Progenitor cell of endocrine pancreas (in vitro differentiated cells): ENCODE data around the gene ODF2L. TPM values are rescaled to one million over a fixed set of nuclear protein-coding genes. Genes with fewer than 3 reads are reported as not detected.
"Not testable (repeated sequence)": the region's sequence is repeated elsewhere in the genome, so short reads cannot be mapped to it uniquely, and the experiment has no call there.

Source experiments
- DNase-seq: peaks from one replicate; pipeline ENCODE4 v3.0.0; 2021; ENCODE audit warnings: low spot score; ENCODE audit not compliant: unreplicated experiment
- H3K27ac Mint-ChIP-seq: 2 replicates; pipeline ENCODE4 v1.8.0; 2021; ENCODE audit warnings: mild to moderate bottlenecking, moderate library complexity, mixed read lengths
- H3K27me3 Mint-ChIP-seq: 2 replicates; pipeline ENCODE4 v1.8.0; 2021; ENCODE audit warnings: mixed read lengths
- H3K36me3 Mint-ChIP-seq: 2 replicates; pipeline ENCODE4 v1.8.0; 2022; ENCODE audit warnings: mixed read lengths; ENCODE audit not compliant: insufficient read depth
- H3K4me1 Mint-ChIP-seq: 2 replicates; pipeline ENCODE4 v1.8.0; 2021; ENCODE audit warnings: low read depth, mixed read lengths
- H3K4me3 Mint-ChIP-seq: 2 replicates; pipeline ENCODE4 v1.8.0; 2021; ENCODE audit warnings: low read depth, mild to moderate bottlenecking, moderate library complexity, mixed read lengths
- H3K9me3 Mint-ChIP-seq: 2 replicates; pipeline ENCODE4 v1.8.0; 2021; ENCODE audit warnings: low read depth, mixed read lengths
- total RNA-seq: library from RNA; stranded (reverse); gene quantifications from 2 replicates; pipeline ENCODE4 v1.2.1, GENCODE V29; 2021
- TF ChIP-seq, protein P1 (sequence below): fragments of 200-600 bp; sonication (generic); IDR thresholded peaks from one replicate; pipeline ENCODE4 v1.5.0; 2021; ENCODE audit warnings: antibody characterized with exemption, mild to moderate bottlenecking; ENCODE audit not compliant: unreplicated experiment

ODF2L gene
- total RNA-seq, 1 donor from 2014 or later: 111 TPM

- Mint-ChIP-seq H3K4me1 (no peaks in the 10 kb centered on the region), H3K9me3 (no peaks in the 10 kb centered on the region), H3K27ac (no peak overlapping the region), H3K27me3 (no peaks in the 10 kb centered on the region), H3K36me3 (peaks cover 22% of the 10 kb centered on the region), H3K4me3 (no peak overlapping the region)
- TF ChIP-seq, protein P1, sequence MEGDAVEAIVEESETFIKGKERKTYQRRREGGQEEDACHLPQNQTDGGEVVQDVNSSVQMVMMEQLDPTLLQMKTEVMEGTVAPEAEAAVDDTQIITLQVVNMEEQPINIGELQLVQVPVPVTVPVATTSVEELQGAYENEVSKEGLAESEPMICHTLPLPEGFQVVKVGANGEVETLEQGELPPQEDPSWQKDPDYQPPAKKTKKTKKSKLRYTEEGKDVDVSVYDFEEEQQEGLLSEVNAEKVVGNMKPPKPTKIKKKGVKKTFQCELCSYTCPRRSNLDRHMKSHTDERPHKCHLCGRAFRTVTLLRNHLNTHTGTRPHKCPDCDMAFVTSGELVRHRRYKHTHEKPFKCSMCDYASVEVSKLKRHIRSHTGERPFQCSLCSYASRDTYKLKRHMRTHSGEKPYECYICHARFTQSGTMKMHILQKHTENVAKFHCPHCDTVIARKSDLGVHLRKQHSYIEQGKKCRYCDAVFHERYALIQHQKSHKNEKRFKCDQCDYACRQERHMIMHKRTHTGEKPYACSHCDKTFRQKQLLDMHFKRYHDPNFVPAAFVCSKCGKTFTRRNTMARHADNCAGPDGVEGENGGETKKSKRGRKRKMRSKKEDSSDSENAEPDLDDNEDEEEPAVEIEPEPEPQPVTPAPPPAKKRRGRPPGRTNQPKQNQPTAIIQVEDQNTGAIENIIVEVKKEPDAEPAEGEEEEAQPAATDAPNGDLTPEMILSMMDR: no peak
- no peak for DNase-seq
These were observed 33.3 kb downstream of the ODF2L start for GRCh38 chr1:86362807-86363206.

GRCh38 chr1:86357796-86358195 lies 38.3 kb downstream of the ODF2L start:
- no peaks in the 10 kb centered on the region for H3K4me1 Mint-ChIP-seq

GRCh38 chr1:86356247-86356646 lies 39.9 kb downstream of the ODF2L start:
- no peak for DNase-seq
- TF ChIP-seq, protein P1: peak; percentile 27
- Mint-ChIP-seq H3K27me3 (no peaks in the 10 kb centered on the region), H3K9me3 (peaks cover 4% of the 10 kb centered on the region), H3K4me1 (no peaks in the 10 kb centered on the region), H3K36me3 (peaks cover 31% of the 10 kb centered on the region), H3K4me3 (no peak overlapping the region), H3K27ac (no peak overlapping the region)

More at GRCh38 chr1:86357796-86358195, 38.3 kb downstream of the ODF2L start:
- H3K9me3 Mint-ChIP-seq: no peaks in the 10 kb centered on the region
- no peak overlapping the region for H3K27ac Mint-ChIP-seq
- peaks cover 27% of the 10 kb centered on the region for H3K36me3 Mint-ChIP-seq
- TF ChIP-seq, protein P1: no peak
- no peak overlapping the region for H3K4me3 Mint-ChIP-seq
- DNase-seq: no peak
- no peaks in the 10 kb centered on the region for H3K27me3 Mint-ChIP-seq

DNA sequence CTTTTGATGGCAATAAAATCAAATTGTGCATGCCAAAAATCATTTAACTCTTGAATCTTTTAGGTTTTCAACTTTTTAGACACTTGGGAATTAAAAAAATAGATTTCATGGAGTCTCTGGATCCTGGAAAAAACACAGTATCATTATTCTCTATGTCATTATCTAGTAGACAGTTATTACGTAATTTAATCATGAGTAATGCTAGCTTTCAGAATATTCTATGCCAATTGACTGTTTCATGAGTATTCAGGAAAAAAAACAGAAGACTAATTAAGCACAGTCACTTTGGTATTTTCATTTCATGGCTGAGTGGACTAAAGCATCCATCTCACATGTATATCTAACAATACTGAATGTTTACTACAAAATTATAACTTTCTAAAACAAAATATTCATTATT lies 44.0 kb downstream of the ODF2L start:
- peaks cover 34% of the 10 kb centered on the region for H3K36me3 Mint-ChIP-seq
- peaks cover 8% of the 10 kb centered on the region for H3K9me3 Mint-ChIP-seq

GRCh38 chr1:86350230-86350629 lies 45.9 kb downstream of the ODF2L start:
- H3K27ac Mint-ChIP-seq, H3K4me1 Mint-ChIP-seq, DNase-seq, H3K27me3 Mint-ChIP-seq, H3K9me3 Mint-ChIP-seq, H3K4me3 Mint-ChIP-seq: not testable (repeated sequence)
- peaks cover 35% of the 10 kb centered on the region for H3K36me3 Mint-ChIP-seq

More for the DNA sequence above, 44.0 kb downstream of the ODF2L start:
- Mint-ChIP-seq H3K27ac (no peak overlapping the region), H3K27me3 (no peaks in the 10 kb centered on the region), H3K4me1 (no peaks in the 10 kb centered on the region), H3K4me3 (no peak overlapping the region)
- TF ChIP-seq, protein P1: no peak
- DNase-seq: no peak

DNA sequence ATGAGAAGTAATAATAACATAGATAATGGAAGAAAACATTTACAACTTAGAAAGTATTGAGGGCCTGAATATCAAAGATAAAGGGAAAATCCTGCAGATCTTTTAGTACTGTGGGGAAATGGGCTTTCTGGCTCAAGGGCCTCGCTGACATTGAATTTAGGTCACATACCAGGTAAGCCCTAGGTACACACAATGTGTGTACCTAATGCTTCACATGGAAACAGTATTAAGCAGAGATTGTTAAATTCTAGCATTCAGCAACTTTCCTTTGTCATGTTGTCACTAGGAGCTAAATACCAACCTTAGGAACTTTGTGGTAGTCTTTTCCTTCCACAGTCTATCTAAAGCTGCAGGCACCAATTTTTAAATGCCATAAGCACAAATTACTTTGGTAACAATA lies 49.7 kb downstream of the ODF2L start:
- H3K4me3 Mint-ChIP-seq: no peak overlapping the region
- peaks cover 20% of the 10 kb centered on the region for H3K9me3 Mint-ChIP-seq
- no peaks in the 10 kb centered on the region for H3K4me1 Mint-ChIP-seq
- no peaks in the 10 kb centered on the region for H3K27me3 Mint-ChIP-seq
- H3K27ac Mint-ChIP-seq: no peak overlapping the region
- DNase-seq: no peak
- H3K36me3 Mint-ChIP-seq: peaks cover 17% of the 10 kb centered on the region
- TF ChIP-seq, protein P1: no peak
